ENCODE data around the gene ZNF789. TPM values are rescaled to one million over a fixed set of nuclear protein-coding genes. Genes with fewer than 3 reads are reported as not detected.

ZNF789 gene
- total and polyA plus RNA-seq, 9 of the 15 experiments (the other 6 are each of a cell fraction or from before 2014, with no cell fraction given) = 6.1 to 57.0 (median 24.8) TPM

DNA sequence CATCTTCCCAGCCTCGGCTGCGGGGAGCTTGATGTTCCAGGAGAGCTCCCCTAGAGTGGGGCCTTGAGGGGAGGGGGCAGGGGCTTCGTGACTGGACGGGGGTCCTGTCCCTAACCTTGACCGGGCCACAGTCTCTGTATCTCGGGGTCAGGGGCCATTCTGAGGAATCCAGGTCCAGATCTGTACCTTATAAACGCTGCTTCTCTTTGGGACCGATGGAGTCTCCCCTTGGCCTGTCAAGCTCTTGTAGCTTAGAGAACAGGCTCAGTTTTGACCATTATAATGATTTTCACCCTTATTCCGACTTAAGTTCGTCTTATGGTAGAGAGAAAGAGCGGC lies 32.6 kb downstream of the ZNF789 start (continued):
- TF ChIP-seq MYC (IDR thresholded peaks at IDR 0.05; ENCODE audit: low read depth, low read length) = no peak
- TF ChIP-seq MYC (CRISPR knock-in tag; IDR thresholded peaks at IDR 0.05; ENCODE audit: borderline replicate concordance, low read depth) = no peak
- TF ChIP-seq CEBPB (tag; IDR thresholded peaks at IDR 0.05) = no peak
- 0 out of 2 replicates have a peak, but pooled peaks have one; percentile 0 for TF ChIP-seq CC2D1A (IDR thresholded peaks at IDR 0.05)
- no peak for TF ChIP-seq GABPB2 (CRISPR knock-in tag; conservative IDR thresholded peaks at IDR 0.05)
- no peak for TF ChIP-seq SMARCA4 (IDR thresholded peaks at IDR 0.05)
- TF ChIP-seq, protein P1, sequence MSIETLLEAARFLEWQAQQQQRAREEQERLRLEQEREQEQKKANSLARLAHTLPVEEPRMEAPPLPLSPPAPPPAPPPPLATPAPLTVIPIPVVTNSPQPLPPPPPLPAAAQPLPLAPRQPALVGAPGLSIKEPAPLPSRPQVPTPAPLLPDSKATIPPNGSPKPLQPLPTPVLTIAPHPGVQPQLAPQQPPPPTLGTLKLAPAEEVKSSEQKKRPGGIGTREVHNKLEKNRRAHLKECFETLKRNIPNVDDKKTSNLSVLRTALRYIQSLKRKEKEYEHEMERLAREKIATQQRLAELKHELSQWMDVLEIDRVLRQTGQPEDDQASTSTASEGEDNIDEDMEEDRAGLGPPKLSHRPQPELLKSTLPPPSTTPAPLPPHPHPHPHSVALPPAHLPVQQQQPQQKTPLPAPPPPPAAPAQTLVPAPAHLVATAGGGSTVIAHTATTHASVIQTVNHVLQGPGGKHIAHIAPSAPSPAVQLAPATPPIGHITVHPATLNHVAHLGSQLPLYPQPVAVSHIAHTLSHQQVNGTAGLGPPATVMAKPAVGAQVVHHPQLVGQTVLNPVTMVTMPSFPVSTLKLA (conservative IDR thresholded peaks at IDR 0.05) = no peak
- no peak for TF ChIP-seq ARID2 (IDR thresholded peaks at IDR 0.05)
- TF ChIP-seq POLR2AphosphoS5 (IDR thresholded peaks at IDR 0.05; ENCODE audit: control insufficient read depth, insufficient read depth, low read depth, low read length) = no peak
- TF ChIP-seq TAF15 (IDR thresholded peaks at IDR 0.05; ENCODE audit: low read depth, low read length) = no peak
- TF ChIP-seq, protein P2, sequence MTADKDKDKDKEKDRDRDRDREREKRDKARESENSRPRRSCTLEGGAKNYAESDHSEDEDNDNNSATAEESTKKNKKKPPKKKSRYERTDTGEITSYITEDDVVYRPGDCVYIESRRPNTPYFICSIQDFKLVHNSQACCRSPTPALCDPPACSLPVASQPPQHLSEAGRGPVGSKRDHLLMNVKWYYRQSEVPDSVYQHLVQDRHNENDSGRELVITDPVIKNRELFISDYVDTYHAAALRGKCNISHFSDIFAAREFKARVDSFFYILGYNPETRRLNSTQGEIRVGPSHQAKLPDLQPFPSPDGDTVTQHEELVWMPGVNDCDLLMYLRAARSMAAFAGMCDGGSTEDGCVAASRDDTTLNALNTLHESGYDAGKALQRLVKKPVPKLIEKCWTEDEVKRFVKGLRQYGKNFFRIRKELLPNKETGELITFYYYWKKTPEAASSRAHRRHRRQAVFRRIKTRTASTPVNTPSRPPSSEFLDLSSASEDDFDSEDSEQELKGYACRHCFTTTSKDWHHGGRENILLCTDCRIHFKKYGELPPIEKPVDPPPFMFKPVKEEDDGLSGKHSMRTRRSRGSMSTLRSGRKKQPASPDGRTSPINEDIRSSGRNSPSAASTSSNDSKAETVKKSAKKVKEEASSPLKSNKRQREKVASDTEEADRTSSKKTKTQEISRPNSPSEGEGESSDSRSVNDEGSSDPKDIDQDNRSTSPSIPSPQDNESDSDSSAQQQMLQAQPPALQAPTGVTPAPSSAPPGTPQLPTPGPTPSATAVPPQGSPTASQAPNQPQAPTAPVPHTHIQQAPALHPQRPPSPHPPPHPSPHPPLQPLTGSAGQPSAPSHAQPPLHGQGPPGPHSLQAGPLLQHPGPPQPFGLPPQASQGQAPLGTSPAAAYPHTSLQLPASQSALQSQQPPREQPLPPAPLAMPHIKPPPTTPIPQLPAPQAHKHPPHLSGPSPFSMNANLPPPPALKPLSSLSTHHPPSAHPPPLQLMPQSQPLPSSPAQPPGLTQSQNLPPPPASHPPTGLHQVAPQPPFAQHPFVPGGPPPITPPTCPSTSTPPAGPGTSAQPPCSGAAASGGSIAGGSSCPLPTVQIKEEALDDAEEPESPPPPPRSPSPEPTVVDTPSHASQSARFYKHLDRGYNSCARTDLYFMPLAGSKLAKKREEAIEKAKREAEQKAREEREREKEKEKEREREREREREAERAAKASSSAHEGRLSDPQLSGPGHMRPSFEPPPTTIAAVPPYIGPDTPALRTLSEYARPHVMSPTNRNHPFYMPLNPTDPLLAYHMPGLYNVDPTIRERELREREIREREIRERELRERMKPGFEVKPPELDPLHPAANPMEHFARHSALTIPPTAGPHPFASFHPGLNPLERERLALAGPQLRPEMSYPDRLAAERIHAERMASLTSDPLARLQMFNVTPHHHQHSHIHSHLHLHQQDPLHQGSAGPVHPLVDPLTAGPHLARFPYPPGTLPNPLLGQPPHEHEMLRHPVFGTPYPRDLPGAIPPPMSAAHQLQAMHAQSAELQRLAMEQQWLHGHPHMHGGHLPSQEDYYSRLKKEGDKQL (CRISPR knock-in tag; IDR thresholded peaks at IDR 0.05; ENCODE audit: borderline replicate concordance) = 0 out of 2 replicates have a peak, but pooled peaks have one; percentile 91
- TF ChIP-seq POU5F1 (IDR thresholded peaks at IDR 0.05; ENCODE audit: borderline replicate concordance, low read depth, low read length, partially characterized antibody) = no peak
- TF ChIP-seq, protein P3, sequence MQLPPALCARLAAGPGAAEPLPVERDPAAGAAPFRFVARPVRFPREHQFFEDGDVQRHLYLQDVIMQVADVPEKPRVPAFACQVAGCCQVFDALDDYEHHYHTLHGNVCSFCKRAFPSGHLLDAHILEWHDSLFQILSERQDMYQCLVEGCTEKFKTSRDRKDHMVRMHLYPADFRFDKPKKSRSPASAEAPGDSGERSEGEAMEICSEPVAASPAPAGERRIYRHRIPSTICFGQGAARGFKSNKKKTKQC (CRISPR knock-in tag; IDR thresholded peaks at IDR 0.05) = 0 out of 2 replicates have a peak, but pooled peaks have one; percentile 6
- no peak for TF ChIP-seq SMC3 (conservative IDR thresholded peaks at IDR 0.05; ENCODE audit: insufficient read depth, low read depth, low read length)
- no peak for TF ChIP-seq ARNT (IDR thresholded peaks at IDR 0.05)
- TF ChIP-seq KLF6 (CRISPR knock-in tag; IDR thresholded peaks at IDR 0.05; ENCODE audit: borderline replicate concordance) = no peak
- TF ChIP-seq POLR2B (IDR thresholded peaks at IDR 0.05; ENCODE audit: low read depth, partially characterized antibody) = peak; percentile 1
- 0 out of 2 replicates have a peak, but pooled peaks have one; percentile 33 for TF ChIP-seq PHTF2 (CRISPR knock-in tag; IDR thresholded peaks at IDR 0.05)
- no peak for TF ChIP-seq RBM14 (IDR thresholded peaks at IDR 0.05; ENCODE audit: borderline replicate concordance, insufficient read depth, low read depth, low read length)
- no peak for TF ChIP-seq COPS2 (conservative IDR thresholded peaks at IDR 0.05)
- no peak for TF ChIP-seq DMBX1 (CRISPR knock-in tag; IDR thresholded peaks at IDR 0.05; ENCODE audit: borderline replicate concordance)

Data from K562 (cell line).